GM12891 (cell line): ENCODE results near the gene SCYL2.
"Not testable (repeated sequence)": the region's sequence is repeated elsewhere in the genome, so short reads cannot be mapped to it uniquely, and the experiment has no call there.

Experiments
- DNase-seq: peaks from one replicate; pipeline ENCODE4 v3.0.0; 2011; ENCODE audit warnings: low spot score; ENCODE audit not compliant: insufficient read length
- FAIRE-seq: peaks from 2 replicates; lab custom pipeline; 2011; peaks lifted over from hg19 to GRCh38; lab: Jason Lieb, UNC
- PAX5 ChIP-seq: IDR thresholded peaks from 2 replicates; pipeline ENCODE4 v1.6.1; 2011; ENCODE audit warnings: low read length, moderate library complexity, mild to moderate bottlenecking; ENCODE audit not compliant: insufficient read depth, severe bottlenecking
- POLR2A ChIP-seq: IDR thresholded peaks from 2 replicates; pipeline ENCODE4 v1.6.1; 2011; ENCODE audit warnings: low read depth, low read length, control low read depth
- POLR2AphosphoS5 ChIP-seq: IDR thresholded peaks from 2 replicates; pipeline ENCODE4 v1.6.1; 2011; ENCODE audit warnings: low read depth, low read length, control low read depth
- POU2F2 ChIP-seq: IDR thresholded peaks from 2 replicates; pipeline ENCODE4 v1.6.1; 2011; ENCODE audit warnings: low read depth, mild to moderate bottlenecking, control low read depth, low read length, moderate library complexity
- SPI1 ChIP-seq: IDR thresholded peaks from 2 replicates; pipeline ENCODE4 v1.6.1; 2011; ENCODE audit warnings: low read depth, low read length, control low read depth
- TAF1 ChIP-seq: IDR thresholded peaks from 2 replicates; pipeline ENCODE4 v1.6.1; 2011; ENCODE audit warnings: low read depth, low read length, control low read depth

SCYL2 gene

DNA sequence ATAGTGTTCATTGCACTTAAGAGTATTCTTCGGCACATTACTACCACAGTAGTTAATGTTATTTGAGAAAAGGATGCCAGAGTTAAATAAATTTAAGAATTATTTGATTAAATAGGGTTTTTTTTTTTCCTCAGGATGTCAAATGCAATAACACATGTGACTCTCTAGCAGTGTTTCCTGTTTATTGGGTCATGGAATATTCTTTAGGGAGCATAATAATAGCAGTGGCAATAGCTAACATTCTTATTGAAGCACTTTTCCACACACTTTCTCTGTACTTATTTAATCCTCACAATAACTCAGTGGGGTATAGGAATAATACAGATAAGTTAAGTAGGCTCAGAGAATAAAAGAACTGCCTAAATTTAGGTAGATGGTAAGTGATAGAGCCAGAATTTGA lies 44.3 kb downstream of the SCYL2 start:
- no peak for TF ChIP-seq POLR2AphosphoS5
- TF ChIP-seq PAX5 = no peak
- TF ChIP-seq POU2F2 = no peak
- no peak for TF ChIP-seq POLR2A
- TF ChIP-seq TAF1 = no peak
- TF ChIP-seq SPI1 = no peak
- DNase-seq (no peak), FAIRE-seq (no peak)

GRCh38 chr12:100317371-100317770 lies 50.4 kb downstream of the SCYL2 start:
- FAIRE-seq (no peak), DNase-seq (no peak)
- TF ChIP-seq TAF1 = no peak
- no peak for TF ChIP-seq SPI1
- TF ChIP-seq PAX5 = no peak
- no peak for TF ChIP-seq POLR2A
- TF ChIP-seq POU2F2 = no peak
- no peak for TF ChIP-seq POLR2AphosphoS5

- TF ChIP-seq SPI1 = no peak
- TF ChIP-seq POU2F2 = no peak
- no peak for TF ChIP-seq TAF1
- TF ChIP-seq POLR2A = no peak
- no peak for TF ChIP-seq PAX5
- TF ChIP-seq POLR2AphosphoS5 = no peak
- DNase-seq (no peak), FAIRE-seq (no peak)
These were observed 57.5 kb downstream of the SCYL2 start for GRCh38 chr12:100324498-100324897.

GRCh38 chr12:100326208-100326607 lies 59.2 kb downstream of the SCYL2 start:
- FAIRE-seq (no peak), DNase-seq (no peak)
- TF ChIP-seq TAF1 (no peak), PAX5 (no peak), POLR2A (no peak), POLR2AphosphoS5 (no peak), SPI1 (no peak), POU2F2 (no peak)

DNA sequence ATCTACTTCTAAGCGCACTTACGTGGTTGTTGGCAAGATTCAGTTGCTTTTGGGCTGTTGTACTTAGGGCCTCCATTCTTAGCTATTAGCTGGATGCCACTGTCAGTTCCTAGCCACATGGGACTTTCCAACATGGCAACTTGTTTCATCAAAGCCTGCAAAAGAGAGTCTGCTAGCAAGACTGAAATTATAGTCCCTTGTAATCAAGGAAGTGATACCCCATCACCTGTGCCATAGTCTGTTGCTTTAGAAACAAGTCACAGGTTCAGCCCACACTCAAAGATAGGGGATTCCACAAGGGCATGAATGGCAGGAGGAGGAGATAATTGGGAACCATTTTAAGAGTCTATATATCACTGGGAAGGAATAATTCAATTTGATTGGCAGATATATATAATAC lies 62.8 kb downstream of the SCYL2 start:
- DNase-seq = no peak
- peak; percentile 23 for FAIRE-seq
- no peak for TF ChIP-seq POLR2AphosphoS5
- peak; percentile 88 for TF ChIP-seq SPI1
- no peak for TF ChIP-seq POLR2A
- no peak for TF ChIP-seq POU2F2
- no peak for TF ChIP-seq TAF1
- TF ChIP-seq PAX5 = no peak

- DNase-seq = no peak
- FAIRE-seq = no peak
- TF ChIP-seq POLR2AphosphoS5 (no peak), TAF1 (no peak), SPI1 (no peak), POU2F2 (no peak), PAX5 (no peak), POLR2A (no peak)
These were observed 64.9 kb downstream of the SCYL2 start for GRCh38 chr12:100331871-100332270.

DNA sequence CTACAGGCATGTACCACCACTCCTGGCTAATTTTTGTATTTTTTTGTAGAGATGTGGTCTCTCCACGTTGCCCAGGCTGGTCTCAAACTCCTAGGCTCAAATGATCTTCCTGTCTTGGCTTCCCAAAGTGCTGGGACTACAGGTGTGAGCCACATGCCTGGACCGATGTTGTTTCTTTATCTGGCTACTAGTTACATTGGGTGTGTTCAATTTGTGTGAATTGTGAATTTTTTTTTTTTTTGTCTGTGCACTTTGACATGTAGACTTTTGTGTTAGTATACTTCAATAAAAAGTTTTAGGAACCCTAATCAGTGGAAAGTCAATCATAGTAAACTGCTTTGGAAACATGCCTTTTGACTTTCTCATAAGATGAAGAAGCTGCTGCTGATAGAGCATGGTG lies 65.9 kb downstream of the SCYL2 start:
- TF ChIP-seq POLR2AphosphoS5 (no peak), TAF1 (no peak), POU2F2 (no peak), PAX5 (no peak), POLR2A (no peak), SPI1 (no peak)
- DNase-seq (no peak), FAIRE-seq (no peak)

GRCh38 chr12:100337299-100337698 lies 70.3 kb downstream of the SCYL2 start:
- FAIRE-seq (no peak), DNase-seq (no peak)
- TF ChIP-seq TAF1 = no peak
- TF ChIP-seq SPI1 = no peak
- no peak for TF ChIP-seq POU2F2
- no peak for TF ChIP-seq POLR2AphosphoS5
- no peak for TF ChIP-seq POLR2A
- TF ChIP-seq PAX5 = no peak

GRCh38 chr12:100337727-100338126 lies 70.8 kb downstream of the SCYL2 start:
- TF ChIP-seq TAF1 (no peak), PAX5 (no peak), POU2F2 (no peak), POLR2A (no peak), POLR2AphosphoS5 (no peak), SPI1 (no peak)
- DNase-seq (no peak), FAIRE-seq (no peak)

GRCh38 chr12:100339071-100339470 lies 72.1 kb downstream of the SCYL2 start:
- FAIRE-seq (no peak), DNase-seq (no peak)
- TF ChIP-seq POLR2AphosphoS5 (no peak), POU2F2 (no peak), TAF1 (no peak), PAX5 (no peak), POLR2A (no peak), SPI1 (no peak)

GRCh38 chr12:100342897-100343296 lies 75.9 kb downstream of the SCYL2 start:
- not testable (repeated sequence) for FAIRE-seq, DNase-seq

- not testable (repeated sequence) for FAIRE-seq, DNase-seq
These were observed 77.4 kb downstream of the SCYL2 start for GRCh38 chr12:100344351-100344750.
